Measurements from ENCODE around the gene CBR3. TPM values are rescaled to one million over a fixed set of nuclear protein-coding genes. Genes with fewer than 3 reads are reported as not detected.

Gene CBR3
- total and polyA plus RNA-seq, 2 of the 13 experiments (the other 11 are each of a cell fraction or from before 2014, with no cell fraction given), result not detected

DNA sequence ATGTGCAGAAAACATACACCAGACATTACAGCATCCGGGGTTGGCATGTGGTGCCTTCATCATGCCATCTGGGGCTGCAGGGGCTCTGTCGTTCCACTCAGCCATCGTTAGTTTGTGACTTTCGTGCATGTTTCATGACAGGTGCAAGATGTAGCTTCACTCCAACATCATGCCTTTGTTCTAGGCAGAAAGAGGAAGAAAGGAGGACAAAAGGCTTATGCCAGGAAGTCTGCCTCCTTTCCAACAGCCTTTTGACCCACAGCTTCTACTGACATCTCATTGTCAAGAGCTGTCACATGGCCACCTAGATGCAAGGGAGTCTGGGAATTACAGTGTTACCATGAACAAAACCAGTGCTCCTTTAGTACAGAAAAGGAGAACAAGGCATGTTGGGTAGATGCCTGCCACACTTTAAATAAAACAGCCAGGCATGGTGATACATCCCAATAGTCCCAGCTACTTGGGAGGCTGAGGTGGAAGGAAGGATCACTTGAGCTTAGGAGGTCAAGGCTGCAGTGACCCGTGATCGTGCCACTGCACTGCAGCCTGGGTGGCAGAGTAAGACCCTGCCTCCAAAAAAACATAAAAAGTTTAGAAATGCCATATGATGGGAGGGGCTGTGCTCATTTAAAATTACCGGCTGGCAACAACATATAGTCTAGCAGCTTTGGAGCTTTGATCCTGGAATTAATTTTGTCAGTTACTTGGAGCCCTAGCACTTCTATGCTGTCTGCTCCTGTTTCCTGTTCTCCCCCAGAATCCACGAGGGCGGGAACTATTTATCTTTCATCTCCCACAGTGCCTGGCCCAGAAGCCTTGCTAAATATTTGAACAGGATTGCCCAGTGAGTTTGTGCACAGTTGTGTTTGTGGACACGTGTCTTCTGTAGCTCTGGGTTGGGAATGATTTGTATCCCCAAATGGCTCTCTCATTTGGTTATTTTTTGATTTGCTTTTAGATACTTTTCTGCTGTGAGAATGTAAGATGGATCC, 29.2 kb downstream of the CBR3 start (continued):
- no peak for TF ChIP-seq HIVEP1 (CRISPR knock-in tag; IDR thresholded peaks at IDR 0.05)
- TF ChIP-seq ZNF850 (CRISPR knock-in tag; conservative IDR thresholded peaks at IDR 0.05), result no peak
- TF ChIP-seq TARDBP (CRISPR knock-in tag; IDR thresholded peaks at IDR 0.05), result peak; percentile 65
- no peak for TF ChIP-seq ZNF160 (CRISPR knock-in tag; IDR thresholded peaks at IDR 0.05)
- TF ChIP-seq ZNF747 (CRISPR knock-in tag; IDR thresholded peaks at IDR 0.05; ENCODE audit: borderline replicate concordance), result no peak; the same call in 1 of the 2 replicates
- TF ChIP-seq, protein P1, sequence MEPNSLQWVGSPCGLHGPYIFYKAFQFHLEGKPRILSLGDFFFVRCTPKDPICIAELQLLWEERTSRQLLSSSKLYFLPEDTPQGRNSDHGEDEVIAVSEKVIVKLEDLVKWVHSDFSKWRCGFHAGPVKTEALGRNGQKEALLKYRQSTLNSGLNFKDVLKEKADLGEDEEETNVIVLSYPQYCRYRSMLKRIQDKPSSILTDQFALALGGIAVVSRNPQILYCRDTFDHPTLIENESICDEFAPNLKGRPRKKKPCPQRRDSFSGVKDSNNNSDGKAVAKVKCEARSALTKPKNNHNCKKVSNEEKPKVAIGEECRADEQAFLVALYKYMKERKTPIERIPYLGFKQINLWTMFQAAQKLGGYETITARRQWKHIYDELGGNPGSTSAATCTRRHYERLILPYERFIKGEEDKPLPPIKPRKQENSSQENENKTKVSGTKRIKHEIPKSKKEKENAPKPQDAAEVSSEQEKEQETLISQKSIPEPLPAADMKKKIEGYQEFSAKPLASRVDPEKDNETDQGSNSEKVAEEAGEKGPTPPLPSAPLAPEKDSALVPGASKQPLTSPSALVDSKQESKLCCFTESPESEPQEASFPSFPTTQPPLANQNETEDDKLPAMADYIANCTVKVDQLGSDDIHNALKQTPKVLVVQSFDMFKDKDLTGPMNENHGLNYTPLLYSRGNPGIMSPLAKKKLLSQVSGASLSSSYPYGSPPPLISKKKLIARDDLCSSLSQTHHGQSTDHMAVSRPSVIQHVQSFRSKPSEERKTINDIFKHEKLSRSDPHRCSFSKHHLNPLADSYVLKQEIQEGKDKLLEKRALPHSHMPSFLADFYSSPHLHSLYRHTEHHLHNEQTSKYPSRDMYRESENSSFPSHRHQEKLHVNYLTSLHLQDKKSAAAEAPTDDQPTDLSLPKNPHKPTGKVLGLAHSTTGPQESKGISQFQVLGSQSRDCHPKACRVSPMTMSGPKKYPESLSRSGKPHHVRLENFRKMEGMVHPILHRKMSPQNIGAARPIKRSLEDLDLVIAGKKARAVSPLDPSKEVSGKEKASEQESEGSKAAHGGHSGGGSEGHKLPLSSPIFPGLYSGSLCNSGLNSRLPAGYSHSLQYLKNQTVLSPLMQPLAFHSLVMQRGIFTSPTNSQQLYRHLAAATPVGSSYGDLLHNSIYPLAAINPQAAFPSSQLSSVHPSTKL (CRISPR knock-in tag; IDR thresholded peaks at IDR 0.05), result peak; percentile 78
- no peak for TF ChIP-seq ZNF484 (CRISPR knock-in tag; IDR thresholded peaks at IDR 0.05; ENCODE audit: borderline replicate concordance, low read depth)
- TF ChIP-seq, protein P2, sequence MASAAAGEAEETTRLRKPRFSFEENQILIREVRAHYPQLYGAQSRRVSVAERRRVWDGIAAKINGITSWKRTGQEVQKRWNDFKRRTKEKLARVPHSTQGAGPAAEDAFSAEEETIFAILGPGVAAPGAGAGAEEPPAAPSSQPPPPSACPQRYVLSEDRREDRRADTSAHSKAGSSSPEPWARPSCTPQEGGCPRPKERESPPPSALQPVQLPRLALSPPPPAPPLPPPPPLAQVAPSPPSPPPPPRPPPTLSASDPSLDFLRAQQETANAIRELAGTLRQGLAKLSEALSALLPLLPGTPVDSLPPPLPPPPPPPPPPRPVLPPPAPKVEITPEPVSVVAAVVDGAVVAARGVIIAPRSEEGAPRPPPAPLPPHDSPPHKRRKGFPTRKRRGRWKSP (CRISPR knock-in tag; IDR thresholded peaks at IDR 0.05), result no peak
- TF ChIP-seq, protein P3, sequence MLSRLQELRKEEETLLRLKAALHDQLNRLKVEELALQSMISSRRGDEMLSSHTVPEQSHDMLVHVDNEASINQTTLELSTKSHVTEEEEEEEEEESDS (CRISPR knock-in tag; IDR thresholded peaks at IDR 0.05; ENCODE audit: borderline replicate concordance), result 0 out of 2 replicates have a peak, but pooled peaks have one; percentile 46
- no peak for TF ChIP-seq ZNF558 (CRISPR knock-in tag; IDR thresholded peaks at IDR 0.05; ENCODE audit: borderline replicate concordance)
- TF ChIP-seq ZNF331 (CRISPR knock-in tag; IDR thresholded peaks at IDR 0.05), result peak; percentile 53; the same call in 1 of the 2 replicates
- peak; percentile 61; the same call in 1 of the 2 replicates for TF ChIP-seq ZNF232 (CRISPR knock-in tag; IDR thresholded peaks at IDR 0.05; ENCODE audit: borderline replicate concordance)
- TF ChIP-seq AGO1 (IDR thresholded peaks at IDR 0.05; ENCODE audit: low read depth, low read length, poor library complexity, severe bottlenecking), result no peak
- TF ChIP-seq ZNF562 (CRISPR knock-in tag; IDR thresholded peaks at IDR 0.05; ENCODE audit: borderline replicate concordance), result no peak
- TF ChIP-seq IRF2 (CRISPR knock-in tag; IDR thresholded peaks at IDR 0.05), result no peak
- TF ChIP-seq REXO4 (CRISPR knock-in tag; IDR thresholded peaks at IDR 0.05; ENCODE audit: borderline replicate concordance), result no peak
- TF ChIP-seq ARID2 (CRISPR knock-in tag; IDR thresholded peaks at IDR 0.05; ENCODE audit: borderline replicate concordance), result no peak
- TF ChIP-seq RELA (CRISPR knock-in tag; IDR thresholded peaks at IDR 0.05), result no peak
- no peak for TF ChIP-seq NFYB (CRISPR knock-in tag; IDR thresholded peaks at IDR 0.05)
- TF ChIP-seq CEBPG (CRISPR knock-in tag; IDR thresholded peaks at IDR 0.05), result peak; percentile 52
- TF ChIP-seq MTA1 (CRISPR knock-in tag; IDR thresholded peaks at IDR 0.05; ENCODE audit: borderline replicate concordance), result no peak
- TF ChIP-seq, protein P4, sequence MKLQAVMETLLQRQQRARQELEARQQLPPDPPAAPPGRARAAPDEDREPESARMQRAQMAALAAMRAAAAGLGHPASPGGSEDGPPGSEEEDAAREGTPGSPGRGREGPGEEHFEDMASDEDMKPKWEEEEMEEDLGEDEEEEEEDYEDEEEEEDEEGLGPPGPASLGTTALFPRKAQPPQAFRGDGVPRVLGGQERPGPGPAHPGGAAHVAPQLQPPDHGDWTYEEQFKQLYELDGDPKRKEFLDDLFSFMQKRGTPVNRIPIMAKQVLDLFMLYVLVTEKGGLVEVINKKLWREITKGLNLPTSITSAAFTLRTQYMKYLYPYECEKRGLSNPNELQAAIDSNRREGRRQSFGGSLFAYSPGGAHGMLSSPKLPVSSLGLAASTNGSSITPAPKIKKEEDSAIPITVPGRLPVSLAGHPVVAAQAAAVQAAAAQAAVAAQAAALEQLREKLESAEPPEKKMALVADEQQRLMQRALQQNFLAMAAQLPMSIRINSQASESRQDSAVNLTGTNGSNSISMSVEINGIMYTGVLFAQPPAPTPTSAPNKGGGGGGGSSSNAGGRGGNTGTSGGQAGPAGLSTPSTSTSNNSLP (IDR thresholded peaks at IDR 0.05; ENCODE audit: low read depth, low read length), result no peak
- TF ChIP-seq DNMT1 (CRISPR knock-in tag; IDR thresholded peaks at IDR 0.05), result no peak
